ENCODE results near the gene ENOPH1.

ENOPH1 gene

GRCh38 chr4:82508806-82509428 lies 78.5 kb downstream of the ENOPH1 start:
- no peak for DNase-seq (ENCODE audit: low read depth in 2 of 2)

- no peak for DNase-seq (ENCODE audit: low read depth in 2 of 2)
Observed at GRCh38 chr4:82510216-82510615, 79.8 kb downstream of the ENOPH1 start.

All from stimulated activated CD4-positive, alpha-beta T cell treated with anti-CD3 and anti-CD28 coated beads, Interleukin-1b, Interleukin-23, amount 100 ng/mL, for 4 hours (primary cell).